Hematopoietic multipotent progenitor cell treated with erythropoietin and hydrocortisone succinate and interleukin-3 and kit ligand, for 15 days (in vitro differentiated cells): Measurements from ENCODE around the gene CALN1.
"Not testable (repeated sequence)": the region's sequence is repeated elsewhere in the genome, so short reads cannot be mapped to it uniquely, and the experiment has no call there.

Experiments
- DNase-seq: peaks from one replicate; pipeline ENCODE4 v3.0.0-alpha.2; 2015; ENCODE audit warnings: low spot score

Gene CALN1

GRCh38 chr7:72408966-72409637 lies 3.0 kb downstream of the CALN1 start:
- no peak for DNase-seq

- DNase-seq: no peak
Observed at GRCh38 chr7:72406820-72407403, 5.2 kb downstream of the CALN1 start.

DNA sequence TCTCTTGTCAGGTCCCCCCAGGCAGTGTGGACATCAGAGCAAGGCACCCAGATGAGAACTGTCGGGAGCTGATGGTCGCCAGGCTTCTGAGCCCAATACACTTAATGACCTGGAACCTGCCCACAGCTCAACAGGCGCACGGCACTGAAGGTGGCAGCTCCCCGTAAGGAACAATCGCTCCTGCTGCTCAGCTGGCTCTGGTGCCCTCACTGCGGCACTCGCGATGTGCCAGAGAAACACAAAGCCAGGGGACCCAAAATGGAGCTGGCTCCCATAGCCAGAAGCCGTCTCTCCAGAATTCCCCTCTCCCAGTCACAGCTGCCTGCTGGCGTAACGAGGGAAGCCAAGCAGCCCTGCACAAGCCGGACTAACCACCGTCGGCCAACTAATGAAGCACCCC lies 6.3 kb downstream of the CALN1 start:
- DNase-seq: no peak

GRCh38 chr7:72405418-72405817 lies 6.7 kb downstream of the CALN1 start:
- no peak for DNase-seq

DNA sequence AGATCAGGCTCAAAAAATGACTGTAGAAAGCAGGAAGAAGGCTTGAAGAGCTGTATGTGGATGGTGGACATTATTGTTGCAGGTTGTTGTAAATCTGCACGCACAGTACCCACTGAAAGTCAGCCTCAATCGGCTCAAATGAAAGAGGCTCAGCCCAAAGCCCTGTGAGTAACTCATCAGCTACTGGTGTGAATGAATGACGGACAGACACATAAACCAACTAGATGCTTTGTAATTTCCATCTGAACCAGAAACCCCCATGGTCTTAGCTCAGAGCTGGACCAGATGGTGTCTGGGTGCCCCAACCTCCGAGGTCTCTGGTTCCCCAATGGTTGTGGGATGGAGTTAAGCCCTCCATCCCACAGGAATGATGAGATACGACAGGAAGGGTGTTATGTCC lies 7.4 kb downstream of the CALN1 start:
- DNase-seq: no peak

DNA sequence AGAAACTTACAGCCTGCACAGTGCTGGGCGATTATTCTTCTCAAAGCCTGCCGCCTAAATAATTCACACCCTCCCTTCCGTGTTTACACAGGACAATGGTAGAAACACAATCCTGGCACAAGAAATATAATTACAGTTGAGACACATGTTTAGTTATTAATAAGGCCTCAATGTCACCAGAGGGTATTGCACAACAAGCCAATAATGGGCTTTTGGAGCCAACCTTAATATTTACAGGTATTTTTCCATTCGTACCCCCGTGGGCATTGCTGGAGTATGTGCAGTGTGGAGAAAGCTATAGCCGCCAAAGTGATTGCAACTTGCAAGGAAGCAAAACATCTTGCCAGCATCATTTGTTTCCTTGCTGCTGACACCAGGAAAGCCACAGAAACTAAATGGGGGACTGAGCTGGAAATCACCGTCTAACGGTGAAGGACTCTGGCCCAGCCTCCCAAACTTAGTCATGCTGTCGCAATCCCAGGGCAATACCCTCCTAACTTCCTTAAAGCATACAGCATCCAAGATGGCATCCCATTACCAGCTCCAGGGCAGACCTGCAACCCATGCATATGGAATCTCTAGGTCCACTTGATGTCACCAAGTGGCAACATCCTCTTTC lies 8.6 kb downstream of the CALN1 start:
- no peak for DNase-seq

- no peak for DNase-seq
Observed at GRCh38 chr7:72394016-72394415, 18.1 kb downstream of the CALN1 start.

- no peak for DNase-seq
Observed at GRCh38 chr7:72391821-72392377, 20.2 kb downstream of the CALN1 start.

DNA sequence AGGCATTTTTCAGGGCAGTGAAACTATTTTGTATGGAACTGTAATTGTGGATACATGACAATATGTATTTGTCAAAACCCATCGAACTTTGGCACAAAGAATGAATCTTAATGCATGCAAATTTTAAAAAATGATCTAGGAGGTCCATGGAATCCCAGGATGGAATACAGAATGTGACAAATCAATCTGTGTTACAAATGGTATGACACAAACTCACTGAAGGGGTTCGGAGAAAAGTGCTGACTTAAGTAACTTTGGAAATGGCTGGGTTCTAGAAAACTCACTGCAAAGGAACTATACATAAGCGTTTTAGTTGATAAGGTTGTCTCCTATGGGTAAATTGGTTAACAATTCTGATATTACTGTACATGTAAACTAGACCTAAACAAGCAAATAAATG lies 26.0 kb downstream of the CALN1 start:
- no peak for DNase-seq

DNA sequence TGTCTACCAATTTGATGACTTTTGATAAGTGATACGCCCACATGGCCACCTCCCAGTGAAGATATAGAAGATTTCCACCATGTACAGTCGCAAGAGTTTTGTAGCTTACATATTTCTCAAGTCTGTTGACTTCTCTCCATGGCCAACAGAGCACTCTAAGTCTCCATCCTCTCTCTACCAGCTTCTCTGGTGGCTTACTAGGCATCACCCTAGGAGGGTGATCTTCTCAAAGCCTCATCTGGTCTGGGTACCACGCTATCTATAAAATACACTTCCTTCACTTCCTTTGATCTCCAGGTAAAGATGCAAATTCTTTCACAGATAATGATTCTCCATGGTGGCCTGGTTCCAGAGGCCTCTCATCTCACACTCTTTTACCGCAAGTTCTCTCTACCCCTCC lies 49.9 kb downstream of the CALN1 start:
- DNase-seq: no peak

- DNase-seq: no peak
Observed at GRCh38 chr7:72345208-72345727, 66.9 kb downstream of the CALN1 start.

- DNase-seq: no peak
Observed at GRCh38 chr7:72343991-72344390, 68.1 kb downstream of the CALN1 start.

- not testable (repeated sequence) for DNase-seq
Observed at GRCh38 chr7:72343354-72343753, 68.8 kb downstream of the CALN1 start.

- no peak for DNase-seq
Observed at GRCh38 chr7:72337390-72338167, 74.6 kb downstream of the CALN1 start.

- no peak for DNase-seq
Observed at GRCh38 chr7:72336632-72337389, 75.3 kb downstream of the CALN1 start.

DNA sequence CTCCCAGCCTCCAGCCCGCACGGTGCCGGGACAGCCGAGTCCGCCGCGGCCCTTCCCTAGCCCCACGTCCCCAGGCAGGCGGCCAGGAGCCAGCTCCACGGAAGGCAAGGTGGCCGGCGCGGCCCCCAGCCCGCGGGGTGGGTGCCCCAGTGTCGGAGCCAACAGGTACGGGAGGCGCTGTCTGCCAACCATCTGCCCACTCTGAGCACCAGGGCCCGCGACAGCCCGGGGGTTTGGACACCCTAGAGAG lies 75.8 kb downstream of the CALN1 start:
- DNase-seq: no peak

GRCh38 chr7:72335561-72336381 lies 76.4 kb downstream of the CALN1 start:
- DNase-seq: no peak

- no peak for DNase-seq
Observed at GRCh38 chr7:72334698-72335097, 77.4 kb downstream of the CALN1 start.

GRCh38 chr7:72334066-72334465 lies 78.1 kb downstream of the CALN1 start:
- DNase-seq: no peak

- no peak for DNase-seq
Observed at GRCh38 chr7:72326811-72327210, 85.3 kb downstream of the CALN1 start.

GRCh38 chr7:72326365-72326764 lies 85.8 kb downstream of the CALN1 start:
- DNase-seq: no peak
